Hepatocyte (in vitro differentiated cells): ENCODE results near the gene BAG1. TPM values are rescaled to one million over a fixed set of nuclear protein-coding genes. Genes with fewer than 3 reads are reported as not detected.

Experiments used
- DNase-seq: peaks from one replicate; pipeline ENCODE4 v3.0.0-alpha.2; 2016; ENCODE audit warnings: low spot score
- H2AFZ ChIP-seq: fragments of 200-600 bp; sonication (generic); 2 replicates; pipeline ENCODE4 v1.6.0; 2016; ENCODE audit warnings: antibody characterized with exemption, mild to moderate bottlenecking
- H3K27ac ChIP-seq: fragments of 200-600 bp; sonication (generic); 2 replicates; pipeline ENCODE4 v1.5.1; 2016; ENCODE audit warnings: mild to moderate bottlenecking
- H3K27me3 ChIP-seq: fragments of 200-600 bp; sonication (generic); 2 replicates; pipeline ENCODE4 v1.6.1; 2016
- H3K36me3 ChIP-seq: fragments of 200-600 bp; sonication (generic); replicated peaks from 2 replicates; pipeline ENCODE4 v1.5.1; 2016; ENCODE audit warnings: low read depth; ENCODE audit not compliant: insufficient read depth
- H3K4me1 ChIP-seq: fragments of 200-600 bp; sonication (generic); 2 replicates; pipeline ENCODE4 v1.5.1; 2016; ENCODE audit warnings: mild to moderate bottlenecking, moderate library complexity; ENCODE audit not compliant: insufficient read depth
- H3K4me2 ChIP-seq: fragments of 200-600 bp; sonication (generic); 2 replicates; pipeline ENCODE4 v1.6.0; 2016
- H3K4me3 ChIP-seq: fragments of 200-600 bp; sonication (generic); 2 replicates; pipeline ENCODE4 v1.5.1; 2016; ENCODE audit warnings: mild to moderate bottlenecking
- H3K79me2 ChIP-seq: fragments of 200-600 bp; sonication (generic); 2 replicates; pipeline ENCODE4 v1.6.0; 2017; ENCODE audit warnings: mild to moderate bottlenecking
- H3K9me2 ChIP-seq: fragments of 200-600 bp; sonication (generic); replicated peaks from 2 replicates; pipeline ENCODE4 v1.6.0; 2017; ENCODE audit warnings: mild to moderate bottlenecking; ENCODE audit not compliant: insufficient read depth
- H3K9me3 ChIP-seq: fragments of 200-600 bp; sonication (generic); 2 replicates; pipeline ENCODE4 v1.5.1; 2016; ENCODE audit warnings: low read depth, mild to moderate bottlenecking
- H4K20me1 ChIP-seq: fragments of 200-600 bp; sonication (generic); 2 replicates; pipeline ENCODE4 v1.6.0; 2016; ENCODE audit warnings: mild to moderate bottlenecking; ENCODE audit not compliant: insufficient read depth, poor library complexity, severe bottlenecking
- EZH2 ChIP-seq: fragments of 200-600 bp; sonication (generic); IDR thresholded peaks from 2 replicates; pipeline ENCODE4 v1.6.1; 2016; ENCODE audit warnings: antibody characterized with exemption, mild to moderate bottlenecking, borderline replicate concordance
- EZH2phosphoT487 ChIP-seq: fragments of 200-600 bp; sonication (generic); IDR thresholded peaks from one replicate; pipeline ENCODE4 v1.6.1; 2018; ENCODE audit warnings: antibody characterized with exemption, mild to moderate bottlenecking, low read depth, moderate library complexity; ENCODE audit not compliant: unreplicated experiment, severe bottlenecking
- WGBS: methylation state at CpG from one replicate; pipeline ENCODE4 v1.1.6; 2016; ENCODE audit warnings: low lambda C conversion rate; ENCODE audit errors: missing lambda C conversion rate; 5-methylcytosine and 5-hydroxymethylcytosine counted together
- polyA plus RNA-seq: library from polyadenylated mRNA; unstranded; fragments of >200 nt; fragmentation: Nextera tagmentation; extraction: Ambion mirVana; gene quantifications from 2 replicates; pipeline ENCODE4 v1.2.1, GENCODE V29; 2016
- total RNA-seq: library from RNA; depleted of rRNA; stranded (reverse); fragments of >200 nt; gene quantifications from 2 replicates; pipeline ENCODE4 v1.2.3, GENCODE V29; 2014
- TF ChIP-seq, protein P1 (sequence below): fragments of 200-600 bp; sonication (generic); IDR thresholded peaks from 2 replicates; pipeline ENCODE4 v1.5.1; 2016; ENCODE audit warnings: antibody characterized with exemption, mild to moderate bottlenecking; ENCODE audit not compliant: poor library complexity

BAG1 gene
- total and polyA plus RNA-seq, 2 experiments from 2014 or later = 78.5 to 103 TPM

DNA sequence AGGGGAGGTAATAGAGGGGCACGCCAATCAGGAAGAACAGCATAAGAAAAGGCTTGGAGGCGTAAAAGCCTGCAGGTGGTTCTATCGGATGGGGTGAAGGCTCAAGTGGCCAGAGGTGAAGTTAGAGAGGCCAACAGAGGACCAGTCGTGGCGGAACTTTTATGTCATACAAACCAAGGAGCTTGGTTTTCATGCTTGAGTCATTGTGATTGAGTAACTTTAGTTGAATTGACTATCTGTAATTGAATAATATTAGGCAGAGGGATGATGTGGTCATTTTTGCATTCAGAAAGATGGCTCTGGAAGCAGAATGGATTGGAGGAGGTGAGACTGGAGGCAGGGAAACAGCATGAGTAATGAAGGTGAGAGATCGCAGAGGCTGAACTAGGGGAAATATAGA, 31.7 kb downstream of the BAG1 start:
- Histone ChIP-seq H3K4me1 (no peaks in the 10 kb centered on the region), H3K27me3 (no peaks in the 10 kb centered on the region), H4K20me1 (no peaks in the 10 kb centered on the region), H3K4me2 (no peak overlapping the region), H2AFZ (no peak overlapping the region), H3K9me3 (no peaks in the 10 kb centered on the region), H3K36me3 (no peaks in the 10 kb centered on the region), H3K27ac (no peak overlapping the region), H3K9me2 (no peaks in the 10 kb centered on the region), H3K4me3 (no peak overlapping the region), H3K79me2 (no peaks in the 10 kb centered on the region)
- DNase-seq = no peak
- TF ChIP-seq EZH2phosphoT487 (no peak), EZH2 (no peak)
- TF ChIP-seq, protein P1, sequence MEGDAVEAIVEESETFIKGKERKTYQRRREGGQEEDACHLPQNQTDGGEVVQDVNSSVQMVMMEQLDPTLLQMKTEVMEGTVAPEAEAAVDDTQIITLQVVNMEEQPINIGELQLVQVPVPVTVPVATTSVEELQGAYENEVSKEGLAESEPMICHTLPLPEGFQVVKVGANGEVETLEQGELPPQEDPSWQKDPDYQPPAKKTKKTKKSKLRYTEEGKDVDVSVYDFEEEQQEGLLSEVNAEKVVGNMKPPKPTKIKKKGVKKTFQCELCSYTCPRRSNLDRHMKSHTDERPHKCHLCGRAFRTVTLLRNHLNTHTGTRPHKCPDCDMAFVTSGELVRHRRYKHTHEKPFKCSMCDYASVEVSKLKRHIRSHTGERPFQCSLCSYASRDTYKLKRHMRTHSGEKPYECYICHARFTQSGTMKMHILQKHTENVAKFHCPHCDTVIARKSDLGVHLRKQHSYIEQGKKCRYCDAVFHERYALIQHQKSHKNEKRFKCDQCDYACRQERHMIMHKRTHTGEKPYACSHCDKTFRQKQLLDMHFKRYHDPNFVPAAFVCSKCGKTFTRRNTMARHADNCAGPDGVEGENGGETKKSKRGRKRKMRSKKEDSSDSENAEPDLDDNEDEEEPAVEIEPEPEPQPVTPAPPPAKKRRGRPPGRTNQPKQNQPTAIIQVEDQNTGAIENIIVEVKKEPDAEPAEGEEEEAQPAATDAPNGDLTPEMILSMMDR = no peak
- 84% methylated on average over 6 of the region's 6 CpGs for WGBS

DNA sequence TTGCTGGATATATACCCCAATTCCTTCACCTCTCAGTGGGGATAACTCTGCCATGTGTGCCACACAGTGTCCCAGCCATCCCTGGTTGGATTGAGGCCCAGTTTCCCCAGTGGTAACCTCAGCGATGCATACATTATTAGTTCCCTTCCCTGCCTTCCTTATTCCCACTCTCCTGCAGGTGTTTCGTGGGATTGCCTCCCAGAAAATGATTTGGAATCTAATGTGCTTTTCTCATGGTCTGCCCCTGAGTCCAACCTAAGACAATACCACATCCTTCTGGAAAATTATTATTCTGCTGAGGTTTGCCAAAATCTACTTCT, 32.9 kb downstream of the BAG1 start:
- no peaks in the 10 kb centered on the region for H3K79me2 ChIP-seq
- H3K27ac ChIP-seq = no peak overlapping the region
- no peak for DNase-seq
- H3K4me3 ChIP-seq = no peak overlapping the region
- no peaks in the 10 kb centered on the region for H3K9me2 ChIP-seq
- no peak overlapping the region for H3K4me2 ChIP-seq
- no peaks in the 10 kb centered on the region for H3K9me3 ChIP-seq
- H3K4me1 ChIP-seq = no peaks in the 10 kb centered on the region
- H2AFZ ChIP-seq = no peak overlapping the region
- WGBS = 79% methylated on average over 2 of the region's 2 CpGs
- TF ChIP-seq, protein P1 = no peak
- no peak for TF ChIP-seq EZH2phosphoT487
- TF ChIP-seq EZH2 = no peak
- H3K36me3 ChIP-seq = no peaks in the 10 kb centered on the region
- H4K20me1 ChIP-seq = no peaks in the 10 kb centered on the region
- no peaks in the 10 kb centered on the region for H3K27me3 ChIP-seq

DNA sequence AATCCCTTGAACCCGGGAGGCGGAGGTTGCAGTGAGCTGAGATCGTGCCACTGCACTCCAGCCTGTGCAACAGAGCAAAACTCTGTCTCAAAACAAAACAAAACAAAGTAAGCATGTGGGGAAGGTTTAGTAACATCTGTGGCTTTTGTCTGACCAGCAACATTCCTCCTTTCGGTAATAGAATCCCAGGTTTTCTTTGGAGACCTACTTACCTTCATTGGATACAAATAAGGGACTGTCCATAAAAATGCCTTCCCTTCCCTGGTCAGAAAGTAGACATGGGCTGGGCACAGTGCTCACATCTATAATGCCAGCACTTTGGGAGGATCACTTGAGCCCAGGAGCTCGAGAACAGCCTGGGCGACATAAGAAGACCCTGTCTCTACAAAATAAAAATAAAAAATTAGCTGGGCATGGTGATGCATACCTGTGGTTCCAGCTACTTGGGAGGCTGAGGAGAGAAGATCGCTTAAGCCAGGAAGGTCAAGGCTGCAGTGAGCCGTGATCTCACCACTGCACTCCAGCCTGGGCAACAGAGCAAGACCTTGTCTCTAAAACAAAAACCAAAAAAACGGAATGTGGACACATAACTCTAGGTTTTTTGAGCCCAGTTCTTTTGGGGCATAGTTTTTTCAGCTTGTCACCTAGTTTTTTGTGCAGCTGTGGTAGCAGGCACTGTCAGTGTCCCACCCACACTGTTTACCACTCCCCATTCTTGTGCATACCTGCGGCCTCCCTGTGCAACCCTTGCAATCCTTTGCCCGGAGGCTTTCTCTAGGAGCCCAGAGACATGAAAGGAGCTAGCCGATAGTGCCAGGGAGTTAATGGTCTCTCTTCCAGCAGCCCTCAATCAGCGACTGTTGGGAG, 33.5 kb downstream of the BAG1 start:
- Histone ChIP-seq H3K9me3 (no peaks in the 10 kb centered on the region), H3K9me2 (no peaks in the 10 kb centered on the region), H3K27me3 (no peaks in the 10 kb centered on the region), H3K79me2 (no peaks in the 10 kb centered on the region), H2AFZ (no peak overlapping the region), H3K4me3 (no peak overlapping the region), H3K4me1 (no peaks in the 10 kb centered on the region), H3K27ac (no peak overlapping the region), H3K4me2 (no peak overlapping the region), H4K20me1 (no peaks in the 10 kb centered on the region), H3K36me3 (no peaks in the 10 kb centered on the region)
- no peak for DNase-seq
- WGBS = 86% methylated on average over 13 of the region's 13 CpGs
- TF ChIP-seq EZH2 (no peak), EZH2phosphoT487 (no peak)
- TF ChIP-seq, protein P1 = no peak
